Activated naive CD4-positive, alpha-beta T cell treated with anti-CD3 and anti-CD28 coated beads, Interleukin-2, amount 10 ng/mL, durations not matched to agents 7 days and 5 days (primary cell): ENCODE measurements around the gene RNF32.
A peak's percentile ranks its signal among the peaks of the same experiment; 100 is the strongest.
"Not testable (repeated sequence)": the region's sequence is repeated elsewhere in the genome, so short reads cannot be mapped to it uniquely, and the experiment has no call there.

ENCODE experiments used
- CTCF ChIA-PET: fragments of 350-600 bp; sonication (Branson Sonifier 250); formaldehyde crosslinking; loops from one replicate; lab custom pipeline; 2021; ENCODE audit warnings: antibody characterized with exemption; lab: Charles Lee
- DNase-seq: peaks from one replicate; pipeline ENCODE4 v3.0.0-alpha.2; 2020
- H3K27ac Mint-ChIP-seq: one replicate; pipeline ENCODE4 v1.8.0; 2021; ENCODE audit warnings: mild to moderate bottlenecking, moderate library complexity, mixed read lengths
- H3K27me3 Mint-ChIP-seq: one replicate; pipeline ENCODE4 v1.8.0; 2021; ENCODE audit warnings: mild to moderate bottlenecking, mixed read lengths
- H3K36me3 Mint-ChIP-seq: one replicate; pipeline ENCODE4 v1.8.0; 2021; ENCODE audit warnings: mixed read lengths
- H3K4me1 Mint-ChIP-seq: one replicate; pipeline ENCODE4 v1.8.0; 2021; ENCODE audit warnings: mixed read lengths
- H3K4me3 Mint-ChIP-seq: one replicate; pipeline ENCODE4 v1.8.0; 2021; ENCODE audit warnings: mild to moderate bottlenecking, moderate library complexity, mixed read lengths
- H3K9me3 Mint-ChIP-seq: one replicate; pipeline ENCODE4 v1.8.0; 2021; ENCODE audit warnings: mixed read lengths

The RNF32 gene

DNA sequence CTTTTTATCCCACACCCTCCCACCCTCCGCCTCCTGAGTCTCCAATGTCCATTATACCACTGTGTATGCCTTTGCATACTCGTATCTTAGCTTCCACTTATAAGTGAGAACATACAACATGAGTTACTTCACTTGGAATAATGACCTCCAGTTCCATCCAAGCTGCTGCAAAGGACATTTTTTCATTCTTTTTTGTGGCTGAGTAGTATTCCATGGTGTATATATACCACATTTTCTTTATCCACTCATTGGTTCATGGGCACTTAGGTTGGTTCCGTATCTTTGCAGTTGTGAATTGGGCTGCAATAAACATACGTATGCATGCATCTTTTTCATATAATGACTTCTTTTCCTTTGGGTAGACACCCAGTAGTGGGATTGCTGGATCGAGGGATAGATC, 6.8 kb downstream of the RNF32 start:
- H3K36me3 Mint-ChIP-seq, H3K4me3 Mint-ChIP-seq, H3K27ac Mint-ChIP-seq, H3K9me3 Mint-ChIP-seq, H3K4me1 Mint-ChIP-seq, DNase-seq: not testable (repeated sequence)
- CTCF ChIA-PET = interaction anchor here (0.5 to 1.2 kb wide), 2 partner anchors 116 to 241 kb away, joined by 3 read pairs; no protein-coding TSS in a partner anchor
- H3K27me3 Mint-ChIP-seq = peaks cover 25% of the 10 kb centered on the region

DNA sequence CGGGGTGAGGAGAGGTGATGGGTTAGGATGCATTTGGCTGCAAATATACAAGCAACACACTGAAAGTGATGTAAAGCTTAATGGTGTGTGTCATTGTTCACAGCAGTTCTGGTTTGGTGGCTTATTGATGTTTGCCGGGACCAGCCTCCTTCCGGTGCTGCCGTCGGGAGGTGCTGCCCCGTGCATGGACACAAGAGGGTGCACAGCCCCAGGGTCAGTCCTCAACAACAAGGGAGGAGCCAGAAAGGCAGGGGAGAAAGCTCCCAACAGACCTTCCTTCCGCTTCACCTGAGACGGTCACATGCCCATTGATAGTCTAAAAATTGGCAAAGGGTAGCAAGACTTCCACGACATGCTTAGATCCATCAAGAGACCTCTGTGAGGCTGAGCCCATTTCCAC, 9.5 kb downstream of the RNF32 start:
- peaks cover 24% of the 10 kb centered on the region for H3K27me3 Mint-ChIP-seq

DNA sequence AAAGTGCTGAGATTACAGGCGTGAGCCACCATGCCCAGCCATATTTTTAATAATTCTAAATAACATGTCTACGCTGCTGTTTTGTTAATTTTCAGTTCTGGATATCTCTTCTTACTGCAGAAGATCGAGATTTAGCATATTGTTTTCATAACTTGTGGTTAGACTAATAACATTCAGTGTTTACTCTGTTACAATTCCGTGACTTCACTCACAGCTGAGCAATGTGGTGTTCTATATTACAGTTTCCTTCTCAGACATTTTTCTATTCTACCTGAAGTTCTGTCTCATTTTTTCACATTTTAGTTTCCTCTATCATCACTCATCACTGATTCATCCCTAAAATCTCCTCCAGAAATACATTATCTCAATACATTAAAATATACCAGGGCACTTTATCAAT, 10.9 kb downstream of the RNF32 start:
- no peak for DNase-seq
- Mint-ChIP-seq H3K27ac (no peak overlapping the region), H3K4me3 (no peak overlapping the region), H3K36me3 (no peaks in the 10 kb centered on the region), H3K27me3 (peaks cover 20% of the 10 kb centered on the region), H3K4me1 (no peaks in the 10 kb centered on the region), H3K9me3 (no peaks in the 10 kb centered on the region)
- CTCF ChIA-PET = interaction anchor here (1.9 kb wide), 1 partner anchor 10 kb away, joined by 7 read pairs; no protein-coding TSS in a partner anchor

More for the DNA sequence above, 9.5 kb downstream of the RNF32 start:
- H3K27ac Mint-ChIP-seq = no peak overlapping the region
- no peaks in the 10 kb centered on the region for H3K36me3 Mint-ChIP-seq
- peak; percentile 27 for DNase-seq
- H3K4me1 Mint-ChIP-seq = no peaks in the 10 kb centered on the region
- H3K9me3 Mint-ChIP-seq = no peaks in the 10 kb centered on the region
- CTCF ChIA-PET = interaction anchor here (1.9 kb wide), 1 partner anchor 8 kb away, joined by 7 read pairs; no protein-coding TSS in a partner anchor
- no peak overlapping the region for H3K4me3 Mint-ChIP-seq

DNA sequence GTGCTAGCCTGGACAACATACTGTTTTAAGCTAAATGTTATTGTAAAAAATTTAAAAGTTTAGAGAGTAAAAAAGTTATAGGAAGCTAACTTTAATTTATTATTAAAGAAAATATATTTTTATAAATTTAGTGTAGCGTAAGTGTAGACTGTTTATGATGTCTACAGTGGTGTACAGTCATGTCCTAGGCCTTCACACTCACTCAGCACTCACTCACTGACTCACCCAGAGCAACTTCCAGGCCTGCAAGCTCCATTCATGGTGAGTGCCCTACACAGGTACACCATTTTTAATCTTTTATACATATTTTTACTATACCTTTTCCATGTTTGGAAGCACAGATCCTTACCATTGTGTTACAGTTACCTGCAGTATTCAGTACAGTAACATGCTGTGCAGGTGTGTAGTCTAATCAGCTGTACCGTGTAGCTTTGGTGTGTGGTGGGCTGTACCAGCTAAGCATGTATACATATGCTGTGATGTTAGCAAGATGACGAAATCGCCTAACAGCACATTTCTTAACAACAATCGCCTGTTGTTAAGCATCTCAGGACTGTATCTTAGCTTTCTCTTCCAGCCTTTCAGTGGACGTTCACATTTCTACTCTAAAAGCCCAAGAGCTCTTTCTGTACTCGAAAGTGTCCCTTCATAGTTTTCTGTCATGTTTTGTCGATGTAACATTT, 12.5 kb downstream of the RNF32 start:
- Mint-ChIP-seq H3K27ac (no peak overlapping the region), H3K36me3 (no peaks in the 10 kb centered on the region), H3K4me3 (no peak overlapping the region), H3K27me3 (peaks cover 25% of the 10 kb centered on the region), H3K4me1 (no peaks in the 10 kb centered on the region), H3K9me3 (no peaks in the 10 kb centered on the region)
- CTCF ChIA-PET = interaction anchor here (0.7 to 1.4 kb wide), 2 partner anchors 18 to 164 kb away, joined by 3 to 4 read pairs; no protein-coding TSS in a partner anchor
- no peak for DNase-seq

DNA sequence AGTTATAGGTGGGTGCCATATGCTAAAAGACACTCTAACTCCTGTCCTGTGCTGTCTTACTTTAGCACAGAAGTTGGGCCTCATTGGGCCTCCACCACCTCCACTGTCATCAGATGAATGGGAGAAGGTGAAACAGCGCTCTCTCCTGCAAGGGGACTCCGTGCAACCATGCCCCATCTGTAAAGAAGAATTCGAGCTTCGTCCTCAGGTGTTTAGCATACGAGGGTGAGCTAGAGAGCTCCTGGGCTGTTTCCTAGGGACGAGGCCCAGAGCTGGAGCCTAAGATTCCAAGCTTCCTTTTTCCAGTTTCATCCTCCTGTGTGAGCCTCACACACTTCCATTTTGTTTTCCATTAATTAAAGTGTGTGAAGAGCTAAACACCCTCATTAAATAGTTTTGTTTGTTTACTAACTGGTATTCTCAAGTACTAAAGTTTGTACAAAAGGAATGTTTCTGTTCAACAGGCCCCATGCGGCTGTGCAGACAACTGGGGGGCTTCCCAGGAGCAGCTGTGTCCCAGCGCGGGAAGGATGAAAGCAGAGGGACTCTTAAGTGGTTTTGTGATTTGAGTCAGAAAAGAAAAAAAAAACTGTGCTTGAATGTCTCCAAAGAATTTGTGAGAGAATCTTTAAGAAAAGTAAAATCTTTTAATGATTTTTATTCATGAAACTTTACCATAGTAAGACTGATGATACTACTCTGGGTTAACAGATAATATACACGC, 14.1 kb downstream of the RNF32 start:
- Mint-ChIP-seq H3K27me3 (peaks cover 27% of the 10 kb centered on the region), H3K9me3 (no peaks in the 10 kb centered on the region), H3K4me3 (no peak overlapping the region), H3K36me3 (no peaks in the 10 kb centered on the region), H3K27ac (no peak overlapping the region), H3K4me1 (no peaks in the 10 kb centered on the region)
- CTCF ChIA-PET = interaction anchor here (0.7 to 1.1 kb wide), 2 partner anchors 166 to 189 kb away, joined by 3 read pairs; no protein-coding TSS in a partner anchor
- DNase-seq = no peak

DNA sequence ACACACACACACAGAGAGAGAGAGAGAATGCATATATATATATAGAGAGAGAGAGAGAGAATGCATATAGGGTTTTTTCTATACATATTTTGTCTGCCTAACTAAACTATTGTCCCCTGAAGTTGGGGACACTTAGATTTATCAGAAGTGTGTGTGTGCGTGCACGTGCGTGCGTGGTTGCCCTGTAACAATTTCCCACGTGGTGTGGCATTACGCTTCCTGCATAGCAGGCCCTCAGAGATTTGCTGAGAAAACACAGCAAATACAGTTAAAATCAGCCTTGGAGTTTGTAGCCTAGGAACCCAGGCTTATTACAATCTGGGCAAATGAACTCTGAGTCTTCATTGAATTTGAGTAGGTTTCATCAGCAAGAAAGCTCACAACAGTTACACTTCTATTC, 14.7 kb downstream of the RNF32 start:
- H3K27me3 Mint-ChIP-seq = peaks cover 23% of the 10 kb centered on the region
- H3K9me3 Mint-ChIP-seq = no peaks in the 10 kb centered on the region
- no peak for DNase-seq
- no peaks in the 10 kb centered on the region for H3K36me3 Mint-ChIP-seq
- no peaks in the 10 kb centered on the region for H3K4me1 Mint-ChIP-seq
- no peak overlapping the region for H3K27ac Mint-ChIP-seq
- CTCF ChIA-PET = no interaction called here
- H3K4me3 Mint-ChIP-seq = no peak overlapping the region

DNA sequence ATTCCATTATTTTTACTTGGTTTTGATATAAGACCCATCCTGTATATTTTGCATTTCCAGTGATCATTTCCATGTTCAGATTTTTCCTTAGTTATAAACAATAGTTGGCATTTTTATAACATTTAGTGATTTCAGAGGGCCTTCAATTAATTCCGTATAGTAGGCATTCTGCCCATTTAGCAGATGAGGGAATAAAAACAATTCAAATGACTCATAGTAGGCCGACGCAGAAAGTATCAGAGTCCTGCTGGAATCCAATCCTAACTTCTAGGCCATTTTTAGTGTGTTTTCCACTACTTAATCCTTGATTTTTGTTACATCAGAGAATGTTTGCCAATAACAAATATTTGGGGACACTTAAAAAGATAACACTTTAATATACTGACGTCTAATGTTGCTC, 15.4 kb downstream of the RNF32 start:
- CTCF ChIA-PET = no interaction called here
- H3K27ac Mint-ChIP-seq = no peak overlapping the region
- DNase-seq = no peak
- H3K36me3 Mint-ChIP-seq = no peaks in the 10 kb centered on the region
- H3K27me3 Mint-ChIP-seq = peaks cover 16% of the 10 kb centered on the region
- H3K4me1 Mint-ChIP-seq = no peaks in the 10 kb centered on the region
- no peaks in the 10 kb centered on the region for H3K9me3 Mint-ChIP-seq
- no peak overlapping the region for H3K4me3 Mint-ChIP-seq

DNA sequence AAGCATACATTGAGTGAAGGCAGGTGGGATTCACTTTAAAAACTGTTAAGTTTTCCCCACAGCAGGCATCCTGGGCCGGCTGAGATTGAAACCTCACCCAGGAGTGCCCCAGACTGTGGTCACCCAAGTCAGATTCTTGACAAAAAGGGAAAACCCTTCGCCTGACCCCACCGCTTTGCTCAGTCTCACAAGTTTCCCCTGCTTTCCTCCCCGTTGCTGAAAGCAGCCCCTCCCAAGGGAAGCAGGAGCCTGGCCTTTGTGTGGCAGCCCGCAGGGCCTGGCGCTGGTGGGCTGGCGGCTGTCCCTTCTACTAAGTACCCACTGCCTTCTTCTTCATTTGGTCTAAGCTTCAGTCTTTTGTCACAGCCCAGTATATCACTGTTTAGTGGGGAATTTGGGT, 16.0 kb downstream of the RNF32 start:
- H3K9me3 Mint-ChIP-seq = no peaks in the 10 kb centered on the region
- H3K27ac Mint-ChIP-seq = no peak overlapping the region
- DNase-seq = no peak
- no peaks in the 10 kb centered on the region for H3K4me1 Mint-ChIP-seq
- H3K36me3 Mint-ChIP-seq = no peaks in the 10 kb centered on the region
- CTCF ChIA-PET = interaction anchor here (0.7 kb wide), 1 partner anchor 11 kb away, joined by 3 read pairs; no protein-coding TSS in a partner anchor
- H3K27me3 Mint-ChIP-seq = peaks cover 16% of the 10 kb centered on the region
- H3K4me3 Mint-ChIP-seq = no peak overlapping the region

- Mint-ChIP-seq H3K27me3 (peaks cover 12% of the 10 kb centered on the region), H3K9me3 (no peaks in the 10 kb centered on the region), H3K27ac (no peak overlapping the region), H3K4me1 (no peaks in the 10 kb centered on the region), H3K36me3 (no peaks in the 10 kb centered on the region), H3K4me3 (no peak overlapping the region)
- CTCF ChIA-PET = no interaction called here
- DNase-seq = no peak
Observed at GRCh38 chr7:156657681-156658080, 17.1 kb downstream of the RNF32 start.

GRCh38 chr7:156659203-156659602, 18.6 kb downstream of the RNF32 start:
- peaks cover 7% of the 10 kb centered on the region for H3K27me3 Mint-ChIP-seq
- no peaks in the 10 kb centered on the region for H3K36me3 Mint-ChIP-seq
- no peak for DNase-seq
- no peaks in the 10 kb centered on the region for H3K4me1 Mint-ChIP-seq
- H3K9me3 Mint-ChIP-seq = no peaks in the 10 kb centered on the region
- no peak overlapping the region for H3K4me3 Mint-ChIP-seq
- H3K27ac Mint-ChIP-seq = no peak overlapping the region
- CTCF ChIA-PET = no interaction called here

DNA sequence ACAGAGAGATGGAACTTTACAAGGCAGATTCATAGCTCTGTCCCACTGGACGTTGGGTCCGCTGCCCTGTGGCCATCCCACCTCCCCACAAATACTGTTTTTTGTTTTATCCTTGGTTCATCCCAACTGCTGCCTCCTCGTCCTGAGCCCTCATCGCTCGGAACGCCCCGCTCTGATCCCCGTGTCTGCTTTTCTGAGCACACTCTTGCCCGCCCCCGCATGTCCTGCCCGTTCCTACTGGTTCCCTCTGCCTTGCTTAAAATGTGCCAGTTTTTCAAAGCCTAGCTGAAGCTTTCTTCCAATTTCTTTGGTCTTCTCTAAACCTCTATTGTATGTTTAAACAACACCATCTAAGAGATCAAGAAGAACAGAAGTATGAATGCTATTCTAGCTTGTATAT, 19.4 kb downstream of the RNF32 start:
- H3K4me1 Mint-ChIP-seq = no peaks in the 10 kb centered on the region
- H3K27me3 Mint-ChIP-seq = peaks cover 7% of the 10 kb centered on the region

GRCh38 chr7:156661637-156662036, 21.1 kb downstream of the RNF32 start:
- no peaks in the 10 kb centered on the region for H3K36me3 Mint-ChIP-seq
- CTCF ChIA-PET = no interaction called here
- no peak for DNase-seq
- H3K4me3 Mint-ChIP-seq = no peak overlapping the region
- no peaks in the 10 kb centered on the region for H3K4me1 Mint-ChIP-seq
- no peak overlapping the region for H3K27ac Mint-ChIP-seq
- H3K9me3 Mint-ChIP-seq = no peaks in the 10 kb centered on the region
- H3K27me3 Mint-ChIP-seq = peaks cover 6% of the 10 kb centered on the region

More for the DNA sequence above, 19.4 kb downstream of the RNF32 start:
- Mint-ChIP-seq H3K27ac (no peak overlapping the region), H3K9me3 (no peaks in the 10 kb centered on the region), H3K36me3 (no peaks in the 10 kb centered on the region), H3K4me3 (no peak overlapping the region)
- DNase-seq = no peak
- CTCF ChIA-PET = no interaction called here

GRCh38 chr7:156662277-156662676, 21.7 kb downstream of the RNF32 start:
- H3K4me3 Mint-ChIP-seq = no peak overlapping the region
- peaks cover 5% of the 10 kb centered on the region for H3K27me3 Mint-ChIP-seq
- no peaks in the 10 kb centered on the region for H3K36me3 Mint-ChIP-seq
- H3K9me3 Mint-ChIP-seq = no peaks in the 10 kb centered on the region
- H3K27ac Mint-ChIP-seq = no peak overlapping the region
- no peak for DNase-seq
- CTCF ChIA-PET = no interaction called here
- no peaks in the 10 kb centered on the region for H3K4me1 Mint-ChIP-seq

DNA sequence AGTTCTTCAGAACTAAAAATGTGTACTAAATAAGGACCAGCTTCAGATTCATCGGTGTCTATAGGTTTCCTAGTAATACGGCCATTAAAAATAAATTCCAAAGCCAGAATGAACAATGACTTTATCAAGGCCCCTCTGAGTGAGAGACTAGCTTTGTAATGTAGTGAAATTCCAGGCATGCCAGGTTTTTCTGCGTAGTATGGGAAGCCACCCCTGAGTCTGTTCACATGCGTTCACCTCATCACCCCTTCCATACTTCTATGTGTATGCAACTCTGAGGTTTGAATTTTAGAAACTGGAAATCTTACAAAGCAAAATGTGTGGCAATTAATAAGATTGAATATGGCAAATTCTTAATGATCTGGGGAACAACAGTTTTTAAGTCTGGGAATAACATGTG, 24.5 kb downstream of the RNF32 start:
- no peaks in the 10 kb centered on the region for H3K4me1 Mint-ChIP-seq
- H3K36me3 Mint-ChIP-seq = no peaks in the 10 kb centered on the region
- H3K9me3 Mint-ChIP-seq = no peaks in the 10 kb centered on the region
- H3K27me3 Mint-ChIP-seq = no peaks in the 10 kb centered on the region
- CTCF ChIA-PET = no interaction called here
- H3K4me3 Mint-ChIP-seq = no peak overlapping the region
- DNase-seq = no peak
- no peak overlapping the region for H3K27ac Mint-ChIP-seq
